VCaP (cell line): ENCODE data around the gene ATP11A.

Source experiments
- H3K27ac ChIP-seq: fragments of 450-650 bp; 2 replicates; pipeline ENCODE4 v1.5.1; 2017
- TF ChIP-seq, protein P1 (sequence below): fragments of 450-650 bp; conservative IDR thresholded peaks from 2 replicates; pipeline ENCODE4 v1.5.1; 2017; ENCODE audit warnings: mild to moderate bottlenecking, moderate library complexity

Gene ATP11A

DNA sequence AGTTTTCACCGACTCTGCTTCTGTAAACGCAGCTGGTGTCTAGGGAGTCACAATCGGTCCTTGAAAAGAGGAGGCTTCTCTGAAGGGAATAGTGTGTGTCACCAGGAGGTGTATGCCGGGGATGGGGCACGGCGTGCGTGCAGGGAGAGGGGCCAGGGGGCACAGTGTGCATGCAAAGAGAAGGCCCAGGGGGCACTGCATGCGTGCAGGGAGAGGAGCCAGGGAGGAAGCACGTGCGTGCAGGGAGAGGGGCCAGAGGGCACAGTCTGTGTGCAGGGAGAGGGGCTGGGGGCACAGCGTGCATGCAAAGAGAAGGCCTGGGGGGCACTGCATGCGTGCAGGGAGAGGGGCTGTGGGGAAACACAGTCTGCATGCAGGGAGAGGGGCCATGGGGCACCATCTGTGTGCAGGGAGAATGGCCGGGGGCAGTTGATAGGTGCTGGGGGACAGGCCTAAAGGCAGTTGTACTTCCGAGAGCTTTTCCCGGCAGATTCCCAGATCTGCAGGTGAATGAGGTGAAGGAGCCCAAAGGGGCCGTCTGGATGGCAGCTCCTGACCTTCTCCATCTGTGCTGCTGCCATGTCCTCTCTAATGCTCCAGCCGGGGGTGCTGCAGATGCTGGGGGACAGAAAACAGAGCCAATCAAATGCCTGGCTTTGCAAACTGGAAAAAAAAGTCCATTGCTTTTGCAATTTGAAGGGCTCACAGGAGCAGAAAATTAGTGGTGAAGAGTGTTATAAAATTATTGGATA lies 36.4 kb downstream of the ATP11A start:
- H3K27ac ChIP-seq, result no peak overlapping the region
- TF ChIP-seq, protein P1, sequence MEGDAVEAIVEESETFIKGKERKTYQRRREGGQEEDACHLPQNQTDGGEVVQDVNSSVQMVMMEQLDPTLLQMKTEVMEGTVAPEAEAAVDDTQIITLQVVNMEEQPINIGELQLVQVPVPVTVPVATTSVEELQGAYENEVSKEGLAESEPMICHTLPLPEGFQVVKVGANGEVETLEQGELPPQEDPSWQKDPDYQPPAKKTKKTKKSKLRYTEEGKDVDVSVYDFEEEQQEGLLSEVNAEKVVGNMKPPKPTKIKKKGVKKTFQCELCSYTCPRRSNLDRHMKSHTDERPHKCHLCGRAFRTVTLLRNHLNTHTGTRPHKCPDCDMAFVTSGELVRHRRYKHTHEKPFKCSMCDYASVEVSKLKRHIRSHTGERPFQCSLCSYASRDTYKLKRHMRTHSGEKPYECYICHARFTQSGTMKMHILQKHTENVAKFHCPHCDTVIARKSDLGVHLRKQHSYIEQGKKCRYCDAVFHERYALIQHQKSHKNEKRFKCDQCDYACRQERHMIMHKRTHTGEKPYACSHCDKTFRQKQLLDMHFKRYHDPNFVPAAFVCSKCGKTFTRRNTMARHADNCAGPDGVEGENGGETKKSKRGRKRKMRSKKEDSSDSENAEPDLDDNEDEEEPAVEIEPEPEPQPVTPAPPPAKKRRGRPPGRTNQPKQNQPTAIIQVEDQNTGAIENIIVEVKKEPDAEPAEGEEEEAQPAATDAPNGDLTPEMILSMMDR, result no peak

DNA sequence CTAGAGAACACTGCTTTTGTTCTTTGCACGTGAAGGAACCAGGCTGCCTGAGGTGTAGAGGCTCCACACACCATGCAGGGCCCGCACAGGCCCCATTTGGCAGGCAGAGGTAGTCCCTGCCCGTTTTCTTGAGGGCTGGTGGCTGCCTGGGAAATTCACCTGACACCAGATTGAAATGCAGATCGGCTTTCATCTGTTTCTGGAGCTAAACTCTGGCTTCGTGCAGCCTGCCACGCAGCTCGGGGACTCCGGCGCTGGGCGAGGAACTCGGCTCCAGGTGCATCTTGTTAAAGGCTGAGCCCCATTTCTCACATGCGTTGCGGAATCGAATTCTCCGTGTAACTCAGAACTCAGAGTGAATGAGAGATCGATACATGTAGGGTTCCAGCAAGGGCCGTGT lies 37.7 kb downstream of the ATP11A start:
- no peak overlapping the region for H3K27ac ChIP-seq
- TF ChIP-seq, protein P1, result no peak

DNA sequence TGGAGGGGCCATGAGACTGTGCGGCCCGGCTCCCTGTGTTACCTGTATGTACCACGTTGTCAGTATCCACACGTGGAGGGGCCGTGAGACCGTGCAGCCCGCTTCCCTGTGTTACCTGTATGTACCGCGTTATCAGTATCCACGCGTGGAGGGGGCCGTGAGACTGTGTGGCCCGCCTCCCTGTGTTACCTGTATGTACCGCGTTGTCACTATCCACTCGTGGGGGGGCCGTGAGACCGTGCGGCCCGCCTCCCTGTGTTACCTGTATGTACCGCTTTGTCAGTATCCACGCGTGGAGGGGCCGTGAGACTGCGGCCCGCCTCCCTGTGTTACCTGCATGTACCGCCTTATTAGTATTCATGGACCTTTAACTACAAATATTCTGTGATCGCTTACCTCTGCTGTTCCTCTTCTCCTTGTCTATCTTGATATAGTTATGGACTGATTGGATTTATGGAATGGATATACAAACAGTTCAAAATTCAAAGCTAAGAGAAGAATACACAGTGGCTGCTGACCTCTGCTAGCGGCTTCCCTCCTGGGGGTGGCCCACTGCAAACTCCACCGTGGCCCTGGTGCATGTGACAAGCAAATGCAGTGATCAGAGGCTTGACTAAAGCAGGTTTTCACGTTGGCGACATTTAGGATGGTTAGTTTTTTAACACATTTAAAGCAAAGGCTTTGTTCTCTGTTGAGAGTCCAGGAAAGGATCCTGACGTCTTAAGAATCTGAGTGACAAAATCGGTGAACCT lies 38.7 kb downstream of the ATP11A start:
- TF ChIP-seq, protein P1, result no peak
- H3K27ac ChIP-seq, result no peak overlapping the region

DNA sequence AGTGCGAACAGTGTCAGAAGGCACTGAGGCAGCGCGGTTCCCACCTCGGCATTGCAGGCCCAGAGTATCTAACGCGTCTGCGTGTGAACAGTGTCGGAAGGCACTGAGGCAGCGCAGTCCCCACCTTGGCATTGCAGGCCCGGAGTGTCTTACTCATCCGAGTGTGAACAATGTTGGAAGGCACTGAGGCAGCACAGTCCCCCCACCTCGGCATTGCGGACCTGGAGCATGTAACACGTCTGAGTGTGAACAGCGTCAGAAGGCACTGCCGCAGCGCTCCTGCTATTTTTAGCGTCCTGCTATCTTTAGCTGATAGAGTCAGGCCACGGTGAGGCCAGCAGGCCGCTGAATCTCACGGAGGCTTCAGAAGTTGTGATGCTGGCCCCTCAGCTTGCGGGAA lies 39.6 kb downstream of the ATP11A start:
- TF ChIP-seq, protein P1, result no peak
- H3K27ac ChIP-seq, result no peak overlapping the region

DNA sequence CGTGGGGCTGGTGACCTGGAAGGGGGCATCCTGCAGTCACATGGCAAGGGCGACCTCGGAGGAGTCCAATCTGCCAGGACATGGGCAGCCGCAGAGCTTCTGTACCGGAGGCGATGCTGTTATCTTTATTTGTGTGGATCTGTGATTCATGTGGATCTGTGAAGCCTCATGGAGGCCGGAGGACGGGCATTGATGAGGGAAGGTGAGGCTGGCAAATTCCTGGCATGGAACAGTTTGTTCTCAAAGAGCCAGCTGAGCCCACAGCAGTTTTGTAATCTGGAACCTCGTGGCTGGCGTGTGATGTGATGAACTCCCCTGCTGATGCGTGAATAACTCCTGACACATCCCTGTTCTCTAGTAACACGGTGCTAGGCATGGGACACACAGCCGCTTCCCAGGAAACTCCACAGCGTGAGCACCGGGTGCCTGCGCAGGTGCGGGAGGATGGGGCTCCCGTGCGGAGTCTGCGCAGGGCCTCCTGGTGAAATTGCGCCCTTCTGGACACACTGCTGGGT lies 40.4 kb downstream of the ATP11A start:
- no peak overlapping the region for H3K27ac ChIP-seq
- TF ChIP-seq, protein P1, result no peak

DNA sequence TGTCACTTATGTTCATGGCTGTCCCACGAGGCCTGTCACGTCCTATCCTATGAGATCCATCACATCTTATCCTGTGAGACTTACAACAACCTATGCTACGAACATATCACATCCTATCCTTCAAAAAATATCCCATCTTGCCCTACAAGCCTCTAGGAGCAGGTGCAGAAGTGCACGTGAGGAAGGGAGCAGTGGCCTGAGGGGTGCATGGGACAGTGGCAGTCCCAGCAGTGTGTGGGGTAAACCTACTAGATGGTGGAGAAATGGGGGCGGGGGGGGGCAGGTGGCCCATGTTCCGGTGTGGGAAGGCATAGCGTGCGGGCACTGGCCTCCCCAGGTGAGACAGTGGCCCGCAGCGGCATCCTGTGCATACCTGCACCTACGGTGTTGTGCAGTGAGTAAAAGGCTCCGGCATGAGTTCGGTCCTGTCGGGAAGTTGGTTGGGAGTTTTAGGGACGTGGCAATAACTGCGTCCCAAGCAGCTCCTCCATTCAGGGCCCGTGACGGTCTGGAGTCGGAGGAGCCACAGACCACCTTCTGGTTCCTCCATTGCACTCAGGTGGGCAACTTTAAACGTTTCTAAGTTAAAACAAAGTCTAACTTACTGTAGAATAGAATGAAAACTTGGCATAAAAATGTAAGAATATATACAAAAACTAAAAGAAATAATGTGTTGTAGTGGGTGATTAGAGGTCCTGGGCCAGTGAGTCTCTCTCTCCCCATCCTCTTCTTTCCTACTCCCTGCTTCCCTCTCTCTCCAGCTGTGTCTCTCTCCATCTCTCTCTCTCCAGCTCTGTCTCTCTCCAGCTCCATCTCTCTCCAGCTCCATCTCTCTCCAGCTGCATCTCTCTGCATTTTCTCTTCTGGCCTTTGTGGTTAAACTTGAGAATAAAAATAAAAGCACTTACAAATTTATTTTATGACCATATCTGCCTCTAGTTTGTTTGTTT lies 42.1 kb downstream of the ATP11A start:
- H3K27ac ChIP-seq, result no peak overlapping the region
- TF ChIP-seq, protein P1, result no peak
